GM18873 (cell line): ENCODE results near the gene POLD2.

Source experiments
- ATAC-seq: cut with Tn5 transposase; IDR thresholded peaks from one replicate; pipeline ENCODE4 v1.9.1; 2021; ENCODE audit warnings: mild to moderate bottlenecking, moderate library complexity, moderate number of reproducible peaks; ENCODE audit not compliant: unreplicated experiment, low FRiP score

The POLD2 gene

GRCh38 chr7:44114586-44115310, 8.6 kb downstream of the POLD2 start:
- no peak for ATAC-seq

GRCh38 chr7:44113764-44114354, 9.5 kb downstream of the POLD2 start:
- no peak for ATAC-seq

- ATAC-seq: no peak
These were observed 10.2 kb downstream of the POLD2 start for GRCh38 chr7:44112997-44113763.

GRCh38 chr7:44112231-44112996, 10.9 kb downstream of the POLD2 start:
- no peak for ATAC-seq

GRCh38 chr7:44111761-44112160, 11.6 kb downstream of the POLD2 start:
- no peak for ATAC-seq

GRCh38 chr7:44110719-44111635, 12.4 kb downstream of the POLD2 start:
- no peak for ATAC-seq

- ATAC-seq: no peak
These were observed 13.4 kb downstream of the POLD2 start for GRCh38 chr7:44109991-44110390.

- no peak for ATAC-seq
These were observed 14.3 kb downstream of the POLD2 start for GRCh38 chr7:44108768-44109750.

GRCh38 chr7:44107961-44108767, 15.2 kb downstream of the POLD2 start:
- no peak for ATAC-seq

- ATAC-seq: no peak
These were observed 16.0 kb downstream of the POLD2 start for GRCh38 chr7:44107116-44107960.

- ATAC-seq: no peak
These were observed 16.9 kb downstream of the POLD2 start for GRCh38 chr7:44106311-44107065.

GRCh38 chr7:44105832-44106231, 17.5 kb downstream of the POLD2 start:
- no peak for ATAC-seq

- no peak for ATAC-seq
These were observed 18.2 kb downstream of the POLD2 start for GRCh38 chr7:44104860-44105771.

GRCh38 chr7:44103923-44104859, 19.2 kb downstream of the POLD2 start, which contains the start of gene AEBP1:
Gene AEBP1 (plus strand): TSS chr7:44104345. CDS start chr7:44104666, 321 bp downstream.
- no peak for ATAC-seq
